ENCODE results near the gene ZBTB34. TPM values are rescaled to one million over a fixed set of nuclear protein-coding genes. Genes with fewer than 3 reads are reported as not detected.

Gene ZBTB34
- total and polyA plus RNA-seq, 8 donors = 1.3 to 6.3 (median 2.6) TPM

DNA sequence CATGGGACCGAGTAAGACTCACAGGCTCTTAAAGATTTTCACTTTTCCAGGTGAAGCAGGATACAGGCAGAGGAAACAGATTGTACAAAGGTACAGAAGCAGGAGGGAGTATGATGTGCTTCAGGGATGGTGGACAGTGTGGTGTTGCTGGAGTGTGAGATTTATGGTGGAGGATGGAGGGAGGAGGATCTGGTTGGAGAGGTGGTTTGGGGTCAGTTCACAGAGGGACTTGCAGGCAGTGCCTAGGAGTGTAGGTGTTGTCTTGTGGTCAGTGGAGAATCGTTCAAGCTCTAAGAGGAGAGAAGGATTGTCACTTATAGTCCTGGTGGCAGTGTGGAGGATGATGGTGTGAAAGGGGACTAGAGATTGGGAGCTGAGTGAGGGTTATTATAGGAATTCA is 65.9 kb downstream of the ZBTB34 start:
- no peak for FAIRE-seq
- intact Hi-C loops (cut with DNase I) = no loop called here

DNA sequence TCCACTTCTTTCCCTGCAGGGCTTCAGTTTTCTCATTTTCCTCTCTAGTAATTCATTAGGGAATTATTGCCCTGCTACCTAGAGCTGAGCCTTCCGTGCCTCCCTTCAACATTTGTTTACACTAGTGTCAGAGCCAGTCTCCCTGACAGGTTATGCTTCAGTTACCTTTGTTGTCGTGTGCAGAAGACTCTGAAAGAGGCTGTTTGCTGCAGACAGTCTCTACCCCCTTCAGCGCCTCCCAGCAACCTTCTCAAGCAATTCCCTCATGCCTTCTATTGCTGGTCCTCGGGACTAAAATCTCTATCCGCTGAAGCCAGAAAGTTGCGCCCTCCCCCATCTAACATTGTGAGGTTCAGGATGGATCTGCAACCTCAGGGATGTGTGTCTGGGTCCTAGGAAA is 67.0 kb downstream of the ZBTB34 start:
- H3K27ac ChIP-seq = no peak overlapping the region
- 63 to 67% methylated on average over 6 of the region's 6 CpGs for WGBS, 2 donors
- no peak for DNase-seq
- ATAC-seq = peak in 3 of 4 donors; percentile 36 to 79 (median 73)
- intact Hi-C loops (cut with DNase I) = no loop called here
- TF ChIP-seq, protein P1, sequence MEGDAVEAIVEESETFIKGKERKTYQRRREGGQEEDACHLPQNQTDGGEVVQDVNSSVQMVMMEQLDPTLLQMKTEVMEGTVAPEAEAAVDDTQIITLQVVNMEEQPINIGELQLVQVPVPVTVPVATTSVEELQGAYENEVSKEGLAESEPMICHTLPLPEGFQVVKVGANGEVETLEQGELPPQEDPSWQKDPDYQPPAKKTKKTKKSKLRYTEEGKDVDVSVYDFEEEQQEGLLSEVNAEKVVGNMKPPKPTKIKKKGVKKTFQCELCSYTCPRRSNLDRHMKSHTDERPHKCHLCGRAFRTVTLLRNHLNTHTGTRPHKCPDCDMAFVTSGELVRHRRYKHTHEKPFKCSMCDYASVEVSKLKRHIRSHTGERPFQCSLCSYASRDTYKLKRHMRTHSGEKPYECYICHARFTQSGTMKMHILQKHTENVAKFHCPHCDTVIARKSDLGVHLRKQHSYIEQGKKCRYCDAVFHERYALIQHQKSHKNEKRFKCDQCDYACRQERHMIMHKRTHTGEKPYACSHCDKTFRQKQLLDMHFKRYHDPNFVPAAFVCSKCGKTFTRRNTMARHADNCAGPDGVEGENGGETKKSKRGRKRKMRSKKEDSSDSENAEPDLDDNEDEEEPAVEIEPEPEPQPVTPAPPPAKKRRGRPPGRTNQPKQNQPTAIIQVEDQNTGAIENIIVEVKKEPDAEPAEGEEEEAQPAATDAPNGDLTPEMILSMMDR (IDR thresholded peaks at IDR 0.05) = no peak
- no peak overlapping the region for H3K4me3 ChIP-seq
- FAIRE-seq = no peak
- no peaks in the 10 kb centered on the region for H3K27me3 ChIP-seq
- no peaks in the 10 kb centered on the region for H3K36me3 ChIP-seq
- no peaks in the 10 kb centered on the region for H3K9me3 ChIP-seq
- no peaks in the 10 kb centered on the region for H3K4me1 ChIP-seq

More for the DNA sequence above, 65.9 kb downstream of the ZBTB34 start:
- H3K4me1 ChIP-seq = no peaks in the 10 kb centered on the region
- H3K4me3 ChIP-seq = no peak overlapping the region
- H3K27me3 ChIP-seq = no peaks in the 10 kb centered on the region
- no peaks in the 10 kb centered on the region for H3K36me3 ChIP-seq
- TF ChIP-seq, protein P1 (IDR thresholded peaks at IDR 0.05) = no peak
- H3K9me3 ChIP-seq = no peaks in the 10 kb centered on the region
- no peak overlapping the region for H3K27ac ChIP-seq
- 71 to 86% methylated on average over 2 of the region's 2 CpGs for WGBS, 2 donors
- no peak for DNase-seq
- ATAC-seq = no peak

DNA sequence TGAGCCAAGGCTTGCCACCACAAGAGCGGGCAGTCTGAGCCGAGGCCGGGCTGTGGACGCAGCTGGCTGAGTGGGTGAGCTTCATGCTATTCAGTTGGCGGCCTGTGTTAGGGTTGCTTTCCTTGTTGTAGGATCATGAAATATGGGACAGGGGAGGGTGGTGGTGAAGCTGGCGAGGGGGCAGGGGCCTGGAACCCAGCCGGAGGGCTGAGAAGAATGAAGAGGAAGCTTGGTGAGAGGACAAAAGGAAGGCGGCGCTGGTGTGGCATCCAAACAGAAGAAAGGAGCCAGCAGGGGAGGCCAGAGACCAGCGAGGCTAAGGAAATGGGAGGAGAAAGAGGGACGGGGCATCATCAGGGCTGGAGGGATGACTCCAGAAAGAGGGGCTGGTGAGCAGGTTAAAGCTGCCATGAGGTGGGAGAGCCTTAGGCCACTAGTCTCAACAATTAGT is 72.5 kb downstream of the ZBTB34 start:
- H3K27me3 ChIP-seq = no peaks in the 10 kb centered on the region
- ATAC-seq = no peak
- no peaks in the 10 kb centered on the region for H3K36me3 ChIP-seq
- DNase-seq = no peak
- no peak overlapping the region for H3K27ac ChIP-seq
- H3K9me3 ChIP-seq = no peaks in the 10 kb centered on the region
- H3K4me3 ChIP-seq = no peak overlapping the region
- no peak for FAIRE-seq
- intact Hi-C loops (cut with DNase I) = no loop called here
- no peaks in the 10 kb centered on the region for H3K4me1 ChIP-seq
- TF ChIP-seq, protein P1 (IDR thresholded peaks at IDR 0.05) = no peak
- 94 to 95% methylated on average over 11 of the region's 11 CpGs for WGBS, 2 donors

DNA sequence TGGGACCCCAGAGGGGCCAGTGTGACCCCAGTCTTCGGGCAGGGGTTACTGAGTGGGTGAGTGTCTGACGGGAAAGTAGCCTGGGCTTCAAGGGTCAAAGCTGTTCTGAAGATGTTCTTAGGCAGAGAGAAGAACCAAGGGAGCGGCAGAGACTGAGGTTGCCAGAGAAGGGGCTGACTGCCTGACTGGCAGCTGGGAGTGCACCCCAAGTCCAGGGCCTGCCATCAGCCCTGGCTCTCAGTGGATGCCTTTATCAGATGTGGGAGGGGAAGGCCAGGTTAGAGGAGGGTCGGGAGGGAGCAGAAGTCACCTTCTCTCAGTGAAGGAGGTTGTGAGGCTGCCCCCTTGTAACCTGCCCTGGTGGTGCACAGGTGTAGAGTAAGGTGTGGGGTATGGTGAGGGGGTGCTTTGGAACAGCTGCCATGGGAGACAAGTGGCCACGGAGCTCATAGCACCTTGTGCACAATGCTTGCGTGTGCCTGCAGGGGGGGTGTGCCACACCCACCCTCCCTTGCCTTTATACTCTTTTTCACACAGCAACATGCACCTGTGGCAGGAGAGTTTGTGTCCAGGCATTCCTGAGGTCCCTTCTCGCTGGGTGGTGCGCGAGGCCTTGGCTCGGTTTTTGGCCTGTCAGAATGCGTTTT is 73.0 kb downstream of the ZBTB34 start:
- no peaks in the 10 kb centered on the region for H3K36me3 ChIP-seq
- ATAC-seq (no peak), DNase-seq (no peak), FAIRE-seq (no peak)
- H3K4me1 ChIP-seq = no peaks in the 10 kb centered on the region
- intact Hi-C loops (cut with DNase I) = no loop called here
- H3K4me3 ChIP-seq = no peak overlapping the region
- TF ChIP-seq, protein P1 (IDR thresholded peaks at IDR 0.05) = no peak
- WGBS, 2 donors = 88 to 95% methylated on average over 11 of the region's 11 CpGs
- H3K27ac ChIP-seq = no peak overlapping the region
- no peaks in the 10 kb centered on the region for H3K9me3 ChIP-seq
- no peaks in the 10 kb centered on the region for H3K27me3 ChIP-seq

DNA sequence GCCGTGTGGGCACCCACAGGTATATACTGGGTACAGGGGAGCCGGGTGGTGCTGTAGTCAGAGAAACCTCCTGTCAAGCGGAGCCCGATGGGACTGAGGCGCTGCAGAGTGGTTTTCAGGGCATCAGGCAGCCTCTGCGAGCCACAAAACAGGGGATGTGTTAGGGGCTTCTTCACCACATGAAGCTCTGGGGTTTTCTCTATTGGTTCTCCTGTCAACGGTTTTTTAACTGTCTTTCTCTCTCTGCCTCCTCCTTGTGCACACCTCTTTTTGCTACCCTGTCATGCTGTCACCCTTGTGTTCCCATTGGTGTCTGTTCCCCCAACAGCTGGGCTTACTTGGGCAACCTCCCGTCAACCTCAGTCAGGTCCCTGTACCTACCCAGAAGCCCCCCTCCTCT is 74.0 kb downstream of the ZBTB34 start:
- no peak overlapping the region for H3K27ac ChIP-seq
- no peaks in the 10 kb centered on the region for H3K9me3 ChIP-seq
- peaks cover 0 to 4% (median 0%) of the 10 kb centered on the region in 3 donors for H3K4me1 ChIP-seq
- FAIRE-seq (no peak), DNase-seq (no peak), ATAC-seq (no peak)
- WGBS, 2 donors = 92 to 97% methylated on average over 8 of the region's 8 CpGs
- TF ChIP-seq, protein P1 (IDR thresholded peaks at IDR 0.05) = no peak
- no peak overlapping the region for H3K4me3 ChIP-seq
- H3K36me3 ChIP-seq = no peaks in the 10 kb centered on the region
- no peaks in the 10 kb centered on the region for H3K27me3 ChIP-seq
- intact Hi-C loops (cut with DNase I) = no loop called here
